Endothelial cell of umbilical vein (primary cell): Measurements from ENCODE around the gene PAXX.

Experiments used
- CTCF ChIP-seq, 2 donors: IDR thresholded peaks; 1 replicate in 1 of 2; 2 replicates in 1 of 2; pipeline ENCODE4 v1.5.1; 2011; ENCODE audit warnings: low read length in 2 of 2, mild to moderate bottlenecking in 2 of 2, moderate library complexity in 2 of 2, control low read depth in 1 of 2, inconsistent platforms in 1 of 2, low read depth in 1 of 2; ENCODE audit not compliant: insufficient read depth in 1 of 2; ENCODE audit errors: extremely low read depth in 1 of 2
- POLR2A ChIP-seq: IDR thresholded peaks from 2 replicates; pipeline ENCODE4 v1.6.1; 2012; ENCODE audit warnings: low read depth, mild to moderate bottlenecking, control low read depth, low read length
- POLR2AphosphoS5 ChIP-seq: IDR thresholded peaks from 2 replicates; pipeline ENCODE4 v1.6.1; 2012; ENCODE audit warnings: low read depth, mild to moderate bottlenecking, control low read depth, low read length, moderate library complexity; ENCODE audit not compliant: insufficient read depth

DNA sequence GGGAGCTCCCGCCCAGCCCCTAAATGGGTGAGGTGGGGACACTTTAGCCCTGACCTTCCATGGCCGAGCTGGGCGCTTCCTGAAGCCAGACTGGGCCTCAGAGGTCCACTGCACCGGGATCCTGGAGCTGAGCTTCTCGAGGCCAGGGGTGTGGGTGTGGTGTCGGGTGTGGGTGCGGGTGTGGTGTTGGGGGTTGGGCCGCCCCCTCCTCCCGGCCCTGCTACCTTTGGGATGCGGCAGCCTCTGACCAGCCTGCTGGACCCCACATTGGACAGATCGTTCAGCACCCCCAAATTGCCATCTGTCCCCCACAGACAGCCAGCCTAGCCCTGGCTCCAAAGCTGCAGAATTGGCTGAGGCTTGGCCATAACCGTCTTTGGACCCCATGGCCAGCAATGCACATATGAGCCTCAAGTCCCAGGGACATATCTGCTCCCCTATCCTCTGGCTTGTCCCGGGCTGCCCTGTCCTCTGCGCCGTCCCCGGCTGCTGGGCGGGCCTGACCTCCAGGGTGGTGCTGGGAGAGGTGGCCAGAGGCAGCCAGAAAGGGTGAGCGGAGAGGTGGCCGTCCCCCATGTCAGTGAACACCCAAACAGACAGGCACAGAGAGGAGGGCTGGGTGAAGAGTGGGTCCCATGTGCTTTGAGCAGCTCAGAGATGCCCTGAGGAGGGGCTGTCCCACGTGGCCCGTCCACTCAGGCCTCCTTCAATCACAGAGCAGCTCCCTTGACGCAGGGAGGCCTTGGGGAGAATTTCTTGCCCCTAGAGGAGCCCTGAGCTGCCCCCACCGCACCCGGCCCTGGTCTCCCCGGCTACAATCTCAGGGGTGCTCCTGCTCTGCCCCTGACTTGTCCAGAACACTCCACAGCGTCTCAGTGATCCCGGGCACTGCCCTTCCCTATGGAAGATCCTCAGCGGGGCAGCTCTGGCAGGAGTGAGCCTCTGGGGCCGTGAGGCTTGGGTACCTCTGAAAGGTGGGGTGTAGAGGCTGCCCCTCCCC lies 18.3 kb upstream of the PAXX start:
- TF ChIP-seq POLR2AphosphoS5 (no peak), CTCF (IDR thresholded peaks at IDR 0.05; ENCODE audit: extremely low read depth in 1 of 2, insufficient read depth in 1 of 2, low read depth in 1 of 2, low read length in 2 of 2) (no peak), POLR2A (no peak)
